Right lobe of liver (tissue), 6 donors: ENCODE data around the gene TRIP10. TPM values are rescaled to one million over a fixed set of nuclear protein-coding genes. Genes with fewer than 3 reads are reported as not detected.
"Not testable (repeated sequence)": the region's sequence is repeated elsewhere in the genome, so short reads cannot be mapped to it uniquely, and the experiment has no call there.

Experiments used
- ATAC-seq, 4 donors: fragments of 200-7000 bp; cut with Tn5 transposase; one replicate each; pipeline ENCODE4 v1.9.1; 2020; ENCODE audit warnings: mild to moderate bottlenecking in 4 of 4, moderate library complexity in 4 of 4
- DNase-seq, 3 donors: peaks; one replicate each; pipeline ENCODE4 v3.0.0-alpha.2; 2020
- H3K27ac ChIP-seq, 3 donors: fragments of 200-600 bp; one replicate each; pipeline ENCODE4 v1.8.0; 2022
- H3K27me3 ChIP-seq, 2 donors: fragments of 200-600 bp; one replicate each; pipeline ENCODE4 v1.8.0; 2022
- H3K36me3 ChIP-seq, 4 donors: fragments of 200-600 bp; sonication (generic) in 1 of 4; one replicate each; pipeline versions ENCODE4 v1.5.1 to v1.8.0; 2017 to 2022; ENCODE audit warnings: control low read depth in 1 of 4
- H3K4me1 ChIP-seq, 4 donors: fragments of 200-600 bp; sonication (generic) in 1 of 4; one replicate each; pipeline versions ENCODE4 v1.5.1 to v1.8.0; 2017 to 2022; ENCODE audit warnings: control low read depth in 1 of 4
- H3K4me3 ChIP-seq, 3 donors: fragments of 200-600 bp; one replicate each; pipeline ENCODE4 v1.8.0; 2022
- H3K9me3 ChIP-seq, 4 donors: fragments of 200-600 bp; sonication (generic) in 1 of 4; one replicate each; pipeline versions ENCODE4 v1.5.1 to v1.8.0; 2017 to 2022; ENCODE audit warnings: control low read depth in 1 of 4
- CTCF ChIP-seq, 4 donors: fragments of 200-600 bp in 3 of 4; fragments of 450-650 bp in 1 of 4; IDR thresholded peaks; one replicate each; pipeline versions ENCODE4 v1.5.1 to v1.8.0; 2016 to 2022; ENCODE audit warnings: antibody characterized with exemption in 4 of 4, mild to moderate bottlenecking in 2 of 4
- POLR2A ChIP-seq: fragments of 450-650 bp; IDR thresholded peaks from one replicate; pipeline ENCODE4 v1.6.1; 2017; ENCODE audit warnings: antibody characterized with exemption, mild to moderate bottlenecking
- WGBS: methylation state at CpG from one replicate; pipeline ENCODE4 v1.1.6; 2018; ENCODE audit warnings: low coverage, low lambda C conversion rate; ENCODE audit not compliant: insufficient coverage; ENCODE audit errors: missing lambda C conversion rate; 5-methylcytosine and 5-hydroxymethylcytosine counted together
- intact Hi-C, 2 donors: fragments of 100-400 bp; cut with DNase I; formaldehyde crosslinking; loops; one replicate each; pipeline versions ENCODE4 v1.11.2 to v1.14.1; 2022
- total RNA-seq, 6 experiments: library from RNA; depleted of rRNA in 2 of 6; stranded (reverse); fragments of >200 nt in 2 of 6; fragmentation: NEBNext Ultra II Directional in 3 of 6; extraction: Animal tissue kit (Norgen Biotek cat#: 25700) in 3 of 6; gene quantifications; one replicate each; pipeline versions ENCODE4 v1.1.0 to v1.2.4, GENCODE V29; 2016 to 2023
- donor health status: DM: no; HTN: yes; CAD: no.
- donor health status: DM: no; HTN: no; CAD: no.
- donor health status: DM: no; HTN: no; CAD: no.
- donor health status: DM: no; HTN: yes; CAD: no.
- donor health status: DM: no; HTN: yes; CAD: no.

TRIP10 gene
- total RNA-seq, 6 experiments from 2014 or later: 7.5 to 14.9 (median 9.3) TPM

GRCh38 chr19:6772866-6773322, 33.4 kb downstream of the TRIP10 start:
- ATAC-seq: no peak
- Histone ChIP-seq H3K4me3 (peak overlapping the region; percentile 32 to 57 (median 36)), H3K9me3 (no peaks in the 10 kb centered on the region), H3K27me3 (no peaks in the 10 kb centered on the region), H3K4me1 (peaks cover 0 to 4% (median 0%) of the 10 kb centered on the region in 4 donors), H3K36me3 (no peaks in the 10 kb centered on the region), H3K27ac (peak overlapping the region in 2 of 3 donors; percentile 37 to 67)
- TF ChIP-seq POLR2A (no peak), CTCF (IDR thresholded peaks at IDR 0.05) (no peak)
- no CpG with 5 or more reads among the region's 14 CpGs for WGBS
- peak in 1 of 3 donors; percentile 51 for DNase-seq
- intact Hi-C loops: no loop called here

- no peaks in the 10 kb centered on the region for H3K9me3 ChIP-seq
- H3K36me3 ChIP-seq: no peaks in the 10 kb centered on the region
- intact Hi-C loops: no loop called here
- 30% methylated on average over 6 of the region's 8 CpGs for WGBS
- H3K4me3 ChIP-seq: peak overlapping the region; percentile 32 to 57 (median 36)
- H3K4me1 ChIP-seq: no peaks in the 10 kb centered on the region
- no peaks in the 10 kb centered on the region for H3K27me3 ChIP-seq
- no peak for TF ChIP-seq CTCF (IDR thresholded peaks at IDR 0.05)
- TF ChIP-seq POLR2A: no peak
- ATAC-seq (peak; percentile 45 to 71 (median 58)), DNase-seq (peak; percentile 56 to 70 (median 61))
- peak overlapping the region in 2 of 3 donors; percentile 37 to 67 for H3K27ac ChIP-seq
These were observed 33.9 kb downstream of the TRIP10 start for GRCh38 chr19:6773323-6773931.

GRCh38 chr19:6774821-6775707, 35.6 kb downstream of the TRIP10 start:
- Histone ChIP-seq H3K9me3 (no peaks in the 10 kb centered on the region), H3K4me1 (no peaks in the 10 kb centered on the region), H3K36me3 (no peaks in the 10 kb centered on the region), H3K27me3 (no peaks in the 10 kb centered on the region), H3K4me3 (no peak overlapping the region), H3K27ac (no peak overlapping the region)
- DNase-seq: no peak
- ATAC-seq: peak in 2 of 4 donors; percentile 7 to 13
- TF ChIP-seq CTCF (IDR thresholded peaks at IDR 0.05) (no peak), POLR2A (no peak)
- intact Hi-C loops: no loop called here
- WGBS: 57% methylated on average over 9 of the region's 11 CpGs

- H3K27me3 ChIP-seq, H3K9me3 ChIP-seq, intact Hi-C loops, H3K36me3 ChIP-seq, H3K27ac ChIP-seq, H3K4me3 ChIP-seq, DNase-seq, ATAC-seq, H3K4me1 ChIP-seq: not testable (repeated sequence)
These were observed 36.6 kb downstream of the TRIP10 start for GRCh38 chr19:6776045-6776444.

- intact Hi-C loops: no loop called here
- Histone ChIP-seq H3K9me3 (no peaks in the 10 kb centered on the region), H3K4me3 (no peak overlapping the region), H3K36me3 (no peaks in the 10 kb centered on the region), H3K4me1 (no peaks in the 10 kb centered on the region), H3K27me3 (no peaks in the 10 kb centered on the region), H3K27ac (no peak overlapping the region)
- no peak for TF ChIP-seq CTCF (IDR thresholded peaks at IDR 0.05)
- ATAC-seq (no peak), DNase-seq (no peak)
- WGBS: 76% methylated on average over 4 of the region's 4 CpGs
These were observed 37.5 kb downstream of the TRIP10 start for GRCh38 chr19:6776999-6777398.
